Kidney epithelial cell (primary cell): ENCODE measurements around the gene RHOXF2B. TPM values are rescaled to one million over a fixed set of nuclear protein-coding genes. Genes with fewer than 3 reads are reported as not detected.
"Not testable (repeated sequence)": the region's sequence is repeated elsewhere in the genome, so short reads cannot be mapped to it uniquely, and the experiment has no call there.

ENCODE experiments used
- DNase-seq: peaks from one replicate; pipeline ENCODE4 v3.0.0-alpha.2; 2010; ENCODE audit warnings: low read depth
- H3K27me3 ChIP-seq: 2 replicates; pipeline ENCODE4 v1.6.0; 2011; ENCODE audit warnings: low read length; ENCODE audit not compliant: control insufficient read depth, insufficient read depth
- H3K36me3 ChIP-seq: 2 replicates; pipeline ENCODE4 v1.5.1; 2011; ENCODE audit warnings: low read length; ENCODE audit not compliant: control insufficient read depth, insufficient read depth
- H3K4me3 ChIP-seq: 2 replicates; pipeline ENCODE4 v1.5.1; 2011; ENCODE audit warnings: low read depth, mild to moderate bottlenecking, control low read depth, low read length
- total RNA-seq: library from RNA; depleted of rRNA; stranded (reverse); fragments of >200 nt; gene quantifications from 2 replicates; pipeline ENCODE4 v1.2.3, GENCODE V29; 2015
- TF ChIP-seq, protein P1 (sequence below): IDR thresholded peaks from 2 replicates; pipeline ENCODE4 v1.5.1; 2011; ENCODE audit warnings: mild to moderate bottlenecking, moderate library complexity, low read length, control low read depth, inconsistent platforms; ENCODE audit not compliant: insufficient read depth, poor library complexity, severe bottlenecking

RHOXF2B gene
- total RNA-seq, result not detected in 2 replicates

- not testable (repeated sequence) for H3K36me3 ChIP-seq, DNase-seq, H3K4me3 ChIP-seq, H3K27me3 ChIP-seq
Observed at GRCh38 chrX:120077590-120077989, at the start of gene RHOXF2B. RHOXF2B (minus strand) TSS chrX:120077690; CDS start chrX:120077552, 138 bp downstream.

- TF ChIP-seq, protein P1, sequence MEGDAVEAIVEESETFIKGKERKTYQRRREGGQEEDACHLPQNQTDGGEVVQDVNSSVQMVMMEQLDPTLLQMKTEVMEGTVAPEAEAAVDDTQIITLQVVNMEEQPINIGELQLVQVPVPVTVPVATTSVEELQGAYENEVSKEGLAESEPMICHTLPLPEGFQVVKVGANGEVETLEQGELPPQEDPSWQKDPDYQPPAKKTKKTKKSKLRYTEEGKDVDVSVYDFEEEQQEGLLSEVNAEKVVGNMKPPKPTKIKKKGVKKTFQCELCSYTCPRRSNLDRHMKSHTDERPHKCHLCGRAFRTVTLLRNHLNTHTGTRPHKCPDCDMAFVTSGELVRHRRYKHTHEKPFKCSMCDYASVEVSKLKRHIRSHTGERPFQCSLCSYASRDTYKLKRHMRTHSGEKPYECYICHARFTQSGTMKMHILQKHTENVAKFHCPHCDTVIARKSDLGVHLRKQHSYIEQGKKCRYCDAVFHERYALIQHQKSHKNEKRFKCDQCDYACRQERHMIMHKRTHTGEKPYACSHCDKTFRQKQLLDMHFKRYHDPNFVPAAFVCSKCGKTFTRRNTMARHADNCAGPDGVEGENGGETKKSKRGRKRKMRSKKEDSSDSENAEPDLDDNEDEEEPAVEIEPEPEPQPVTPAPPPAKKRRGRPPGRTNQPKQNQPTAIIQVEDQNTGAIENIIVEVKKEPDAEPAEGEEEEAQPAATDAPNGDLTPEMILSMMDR, result no peak
- Histone ChIP-seq H3K4me3 (no peak overlapping the region), H3K27me3 (no peaks in the 10 kb centered on the region), H3K36me3 (no peaks in the 10 kb centered on the region)
- DNase-seq, result no peak
Observed at GRCh38 chrX:120125444-120125843, 48.0 kb upstream of the RHOXF2B start.

- TF ChIP-seq, protein P1, result no peak
- DNase-seq, result no peak
- Histone ChIP-seq H3K27me3 (no peaks in the 10 kb centered on the region), H3K36me3 (no peaks in the 10 kb centered on the region), H3K4me3 (no peak overlapping the region)
Observed at GRCh38 chrX:120120223-120120622, 42.7 kb upstream of the RHOXF2B start.

GRCh38 chrX:120115438-120115963 is 38.0 kb upstream of the RHOXF2B start, which contains the start of gene RHOXF1:
RHOXF1 (minus strand) TSS chrX:120115913; CDS start chrX:120115862, 51 bp downstream.
- Histone ChIP-seq H3K27me3 (no peaks in the 10 kb centered on the region), H3K36me3 (no peaks in the 10 kb centered on the region), H3K4me3 (no peak within 1 kb of the TSS)
- no peak for DNase-seq
- TF ChIP-seq, protein P1, result no peak

GRCh38 chrX:120111611-120112010 is 34.1 kb upstream of the RHOXF2B start:
- Histone ChIP-seq H3K36me3 (no peaks in the 10 kb centered on the region), H3K4me3 (no peak overlapping the region), H3K27me3 (no peaks in the 10 kb centered on the region)
- TF ChIP-seq, protein P1, result no peak
- DNase-seq, result no peak

- no peaks in the 10 kb centered on the region for H3K36me3 ChIP-seq
- no peak for DNase-seq
- no peaks in the 10 kb centered on the region for H3K27me3 ChIP-seq
- TF ChIP-seq, protein P1, result no peak
- H3K4me3 ChIP-seq, result no peak overlapping the region
Observed at GRCh38 chrX:120109378-120109777, 31.9 kb upstream of the RHOXF2B start.

- not testable (repeated sequence) for DNase-seq, H3K27me3 ChIP-seq, H3K4me3 ChIP-seq, H3K36me3 ChIP-seq
Observed at GRCh38 chrX:120104707-120105106, 27.2 kb upstream of the RHOXF2B start.

GRCh38 chrX:120101057-120101456 is 23.6 kb upstream of the RHOXF2B start:
- not testable (repeated sequence) for H3K27me3 ChIP-seq, H3K36me3 ChIP-seq, H3K4me3 ChIP-seq, DNase-seq
